GM19023 (cell line): ENCODE data around the gene CD300LD.

Experiments used
- ATAC-seq: cut with Tn5 transposase; IDR thresholded peaks from one replicate; pipeline ENCODE4 v1.9.1; 2021; ENCODE audit warnings: mild to moderate bottlenecking, moderate library complexity; ENCODE audit not compliant: unreplicated experiment

Gene CD300LD

DNA sequence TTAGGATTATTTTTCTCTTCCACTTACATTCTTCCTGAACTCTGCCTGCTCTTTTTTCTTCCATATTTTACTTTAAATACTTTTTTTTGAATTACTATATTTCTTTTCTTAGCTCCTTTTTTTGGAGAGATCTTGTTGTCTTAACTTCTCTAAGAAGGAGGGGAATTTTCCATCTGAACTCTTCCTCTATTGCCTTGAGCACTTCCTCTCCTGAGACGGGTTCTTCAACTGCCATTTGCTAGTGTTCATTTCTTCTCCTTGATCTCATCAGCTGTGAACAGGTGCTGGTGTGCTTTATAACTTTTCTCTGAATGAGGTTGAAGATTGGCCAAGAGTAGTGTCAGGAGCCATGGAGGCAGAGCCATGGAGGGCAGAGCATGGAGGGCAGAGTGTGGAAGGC is 15.1 kb upstream of the CD300LD start:
- no peak for ATAC-seq

DNA sequence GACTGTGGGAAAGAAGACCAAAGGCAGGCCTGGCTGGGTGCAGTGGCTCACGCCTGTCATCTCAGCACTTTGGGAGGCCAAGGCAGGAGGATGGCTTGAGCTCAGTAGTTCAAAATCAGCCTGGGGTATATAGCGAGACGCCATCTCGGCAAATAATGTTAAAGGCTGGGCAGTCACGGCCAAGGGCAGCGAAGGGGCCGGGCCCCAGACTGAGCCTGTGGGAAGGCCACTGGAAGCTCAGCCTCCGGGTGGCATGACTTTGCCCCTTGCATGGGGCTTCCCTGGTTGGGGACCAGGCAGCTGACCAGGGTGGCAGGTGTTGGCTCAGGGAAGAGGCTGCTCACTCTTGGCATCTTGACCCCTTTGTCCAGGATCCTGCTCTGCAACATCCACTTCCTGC is 14.0 kb upstream of the CD300LD start:
- no peak for ATAC-seq

DNA sequence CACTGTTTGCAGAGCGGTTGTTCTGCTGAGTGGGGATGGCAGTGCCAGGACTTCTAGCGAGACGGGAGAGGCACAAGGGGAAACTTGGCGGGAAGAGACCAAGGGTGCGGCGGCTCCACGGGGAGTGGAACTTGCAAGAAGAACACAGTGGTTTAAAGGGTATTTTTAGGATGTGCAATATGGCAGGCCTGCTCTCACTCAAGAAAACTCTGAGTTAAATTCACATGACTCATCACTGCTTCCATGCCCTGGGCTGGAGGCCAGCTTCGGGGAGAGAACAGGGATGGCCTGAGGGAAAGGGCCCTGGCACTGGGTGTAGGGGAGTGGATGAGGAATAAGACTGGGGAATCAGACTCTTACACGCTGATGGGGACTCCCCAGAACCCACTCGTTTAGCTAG is 13.3 kb upstream of the CD300LD start:
- no peak for ATAC-seq

- ATAC-seq = no peak
Measured at GRCh38 chr17:74604761-74605160, 12.7 kb upstream of the CD300LD start.

DNA sequence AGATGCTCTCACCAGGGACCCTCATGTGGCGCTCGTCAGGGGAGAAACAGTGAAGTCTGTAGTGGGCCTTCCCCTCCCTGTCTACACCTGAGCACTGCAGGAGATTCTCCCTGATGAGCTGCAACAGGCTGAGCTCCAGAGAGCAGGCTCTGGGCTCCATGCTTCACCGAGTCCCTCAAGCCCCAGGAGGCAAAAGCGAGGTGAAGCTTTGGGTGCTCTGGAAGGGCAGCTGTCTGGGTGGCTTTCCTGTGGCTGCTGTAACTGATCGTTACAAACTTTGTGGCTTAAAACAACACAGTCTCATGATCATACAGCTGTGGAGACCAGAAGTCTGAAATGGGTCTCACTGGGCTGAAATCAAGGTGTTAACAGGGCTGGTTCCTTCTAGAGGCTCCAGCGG is 12.1 kb upstream of the CD300LD start:
- no peak for ATAC-seq

GRCh38 chr17:74603746-74604145 is 11.7 kb upstream of the CD300LD start:
- ATAC-seq = no peak

DNA sequence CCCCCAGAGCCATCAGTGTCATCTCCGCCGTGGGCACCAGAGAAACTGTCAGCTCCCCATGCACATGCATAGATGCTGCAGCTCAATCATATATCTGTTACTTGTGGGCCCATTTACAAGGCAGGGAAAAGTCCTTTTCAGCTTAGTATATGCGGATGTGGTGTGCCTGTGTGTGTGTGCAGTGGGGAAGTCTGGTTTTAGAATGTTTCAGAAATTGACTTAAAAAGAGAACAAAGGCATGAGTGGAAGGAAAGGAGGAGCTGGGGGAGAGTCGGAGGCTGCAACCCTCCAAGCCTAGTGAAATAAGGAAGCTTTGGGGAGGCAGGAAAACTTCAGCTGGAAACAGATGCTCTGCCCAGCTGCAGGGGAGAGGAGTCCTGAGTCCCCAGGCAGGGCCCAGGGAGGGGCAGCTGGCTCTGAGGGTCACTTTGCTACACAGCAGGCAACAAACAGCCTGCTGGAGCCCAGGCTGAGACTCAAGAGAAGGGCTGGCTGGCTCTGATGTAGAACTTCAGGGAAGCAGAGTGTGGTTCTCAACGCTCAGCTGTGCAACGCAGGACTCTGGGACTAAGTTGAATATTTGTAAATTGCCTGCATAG is 11.1 kb upstream of the CD300LD start:
- no peak for ATAC-seq

DNA sequence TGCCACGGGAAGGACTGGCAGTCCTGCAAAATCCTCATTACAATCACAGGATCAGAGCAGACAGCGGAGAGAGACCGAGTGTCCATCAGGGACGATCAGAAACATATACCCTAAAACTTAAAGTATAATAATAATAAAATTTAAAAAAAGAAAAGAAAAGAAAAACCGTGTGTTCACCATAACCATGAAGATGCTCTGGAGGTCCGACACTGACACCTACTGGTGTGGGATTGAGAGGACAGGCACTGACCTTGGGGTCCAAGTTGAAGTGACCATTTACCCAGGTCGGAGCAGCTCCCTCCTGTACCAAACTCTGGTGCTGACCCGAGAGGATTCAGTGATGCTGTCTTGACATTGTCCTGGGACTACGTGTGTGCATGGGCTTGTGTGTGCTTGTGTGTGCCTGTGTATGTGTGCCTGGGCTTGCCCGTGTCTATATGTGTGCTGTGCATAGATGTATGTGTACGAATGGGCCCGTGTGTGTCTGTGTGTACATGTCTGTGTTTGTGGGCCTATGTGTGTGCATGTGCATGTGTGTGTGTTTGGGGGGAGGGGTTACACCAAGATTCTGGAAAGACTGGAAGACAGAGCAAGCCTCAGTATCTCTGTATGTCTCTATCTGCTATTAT is 10.0 kb upstream of the CD300LD start:
- no peak for ATAC-seq

DNA sequence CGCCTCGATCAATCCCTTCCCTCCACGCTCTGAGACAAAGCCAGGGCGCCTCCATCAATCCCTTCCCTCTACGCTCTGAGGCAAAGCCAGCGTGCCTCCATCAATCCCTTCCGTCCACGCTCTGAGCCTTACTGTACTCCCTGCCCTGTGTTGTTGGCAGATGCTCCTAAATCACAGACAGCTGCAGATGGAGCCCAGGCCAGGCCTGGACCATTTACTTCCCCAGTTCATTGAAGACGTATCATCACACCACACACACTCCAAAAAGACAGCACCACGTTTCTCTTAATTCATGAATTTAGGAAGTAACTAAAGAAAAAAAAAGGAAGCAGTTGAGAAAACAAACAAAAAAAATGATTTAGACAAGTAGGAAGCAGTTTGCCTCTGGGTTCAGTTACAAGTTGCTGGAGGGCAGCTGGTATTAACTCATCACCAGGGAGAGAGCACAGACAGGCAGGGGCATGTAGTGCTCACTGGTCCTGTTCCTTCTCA is 7.4 kb upstream of the CD300LD start:
- ATAC-seq = no peak

GRCh38 chr17:74599023-74599399 is 6.9 kb upstream of the CD300LD start:
- ATAC-seq = no peak

DNA sequence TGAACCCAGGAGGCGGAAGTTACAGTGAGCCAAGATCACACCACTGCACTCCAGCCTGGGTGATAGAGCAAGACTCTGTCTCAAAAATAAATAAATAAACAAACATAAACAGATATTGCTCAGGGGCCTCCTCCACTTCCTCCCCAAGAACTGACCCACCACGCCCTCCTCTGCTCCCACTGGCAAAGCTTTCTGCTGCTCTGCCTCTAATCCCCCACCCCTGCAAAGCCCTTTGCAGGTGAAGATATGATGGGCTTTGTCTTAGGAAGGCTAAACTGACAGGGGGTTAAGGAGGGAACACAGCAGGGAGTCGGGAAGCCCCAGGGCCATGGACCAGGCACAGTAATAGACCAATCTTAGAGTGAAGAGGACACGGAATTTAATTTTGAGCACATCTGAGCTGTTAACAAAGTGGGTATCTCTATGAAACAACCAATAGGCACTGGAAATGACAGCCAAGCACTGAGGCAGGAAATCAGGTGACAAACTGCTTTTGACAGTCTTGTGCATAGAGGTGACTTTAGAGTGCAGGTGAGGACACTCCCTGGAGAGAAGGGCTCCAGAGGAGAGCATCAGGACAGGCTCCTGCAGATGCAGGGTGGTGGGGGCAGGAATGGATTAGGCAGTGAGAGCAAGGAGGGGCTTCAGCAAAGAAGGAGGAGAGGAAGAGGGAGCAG is 6.4 kb upstream of the CD300LD start:
- no peak for ATAC-seq

DNA sequence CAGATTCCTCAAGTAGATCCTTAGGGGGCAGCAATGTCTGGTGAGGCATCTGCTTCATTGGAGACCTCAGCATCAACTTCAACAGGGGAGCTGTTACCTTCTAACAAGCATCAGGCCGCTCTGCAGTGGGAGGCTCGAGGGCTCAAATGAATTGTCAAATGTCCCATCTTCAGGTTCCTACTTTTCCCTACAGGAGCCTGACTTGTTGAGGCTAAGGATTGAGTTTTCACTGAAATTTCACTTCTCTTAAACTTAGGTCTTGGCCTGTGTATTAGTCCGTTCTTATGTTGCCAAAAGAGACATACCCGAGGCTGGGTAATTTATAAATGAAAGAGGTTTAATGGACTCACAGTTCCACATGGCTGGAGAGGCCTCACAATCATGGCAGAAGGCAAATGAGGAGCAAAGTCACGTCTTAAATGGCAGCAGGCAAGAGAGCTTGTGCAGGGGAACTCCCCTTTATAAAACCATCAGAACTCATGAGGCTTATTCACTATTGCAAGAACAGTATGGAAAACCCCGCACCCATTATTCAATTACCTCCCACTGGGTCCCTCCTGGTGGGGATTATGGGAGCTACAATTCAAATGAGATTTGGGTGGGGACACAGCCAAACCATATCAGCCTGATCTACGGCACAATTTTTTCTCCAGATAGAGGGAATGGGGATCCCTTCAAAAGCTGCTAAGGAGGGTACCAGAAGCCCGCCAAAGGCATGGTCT is 5.1 kb upstream of the CD300LD start:
- ATAC-seq = no peak

GRCh38 chr17:74595037-74595750 is 3.1 kb upstream of the CD300LD start:
- ATAC-seq = no peak

DNA sequence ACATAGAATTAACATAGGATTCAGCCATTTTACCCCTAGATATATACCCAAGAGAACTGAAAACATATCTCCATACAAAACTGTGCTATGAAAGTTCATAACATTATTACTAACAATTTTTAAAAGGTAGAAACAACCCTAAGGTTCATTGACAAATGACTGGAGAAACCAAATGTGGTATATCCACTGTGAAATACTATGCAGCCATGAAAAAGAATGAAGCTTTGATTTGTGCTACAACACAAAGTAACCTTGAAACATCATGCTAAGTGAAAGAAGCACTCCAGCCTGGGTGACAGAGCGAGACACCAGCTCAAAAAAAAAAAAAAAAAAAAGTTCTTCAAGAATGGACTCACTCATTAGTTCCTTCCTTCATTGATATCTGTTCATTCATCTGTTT is 580 bp downstream of the CD300LD start:
- ATAC-seq = no peak

GRCh38 chr17:74585711-74586110 is 6.4 kb downstream of the CD300LD start:
- ATAC-seq = no peak

GRCh38 chr17:74584292-74585060 is 7.6 kb downstream of the CD300LD start:
- ATAC-seq = no peak

- no peak for ATAC-seq
Measured at GRCh38 chr17:74582633-74583032, 9.4 kb downstream of the CD300LD start.

DNA sequence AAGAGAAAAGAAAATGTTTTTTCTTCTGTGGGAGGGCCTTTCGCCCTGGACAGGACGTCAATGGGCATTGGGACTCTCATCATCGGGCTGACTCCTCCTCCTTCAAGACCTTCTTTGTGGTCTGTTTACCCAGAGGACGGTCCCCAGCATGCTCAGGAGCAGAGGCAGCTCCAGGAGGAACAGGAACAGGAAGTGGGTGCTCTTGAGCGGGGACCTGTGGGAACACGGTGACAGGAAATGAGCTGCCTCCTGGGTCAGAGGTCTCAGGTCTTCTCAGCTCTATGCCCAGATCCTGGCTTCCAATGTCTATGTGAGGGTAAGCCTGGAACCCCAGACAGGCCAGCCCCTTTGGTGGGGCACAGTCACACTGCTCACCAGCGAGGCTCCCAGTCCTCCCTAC is 12.2 kb downstream of the CD300LD start:
- no peak for ATAC-seq

GRCh38 chr17:74578979-74579378 is 13.1 kb downstream of the CD300LD start:
- ATAC-seq = no peak

- ATAC-seq = no peak
Measured at GRCh38 chr17:74574489-74575142, 17.5 kb downstream of the CD300LD start.
